Right atrium auricular region (tissue), 2 donors: Measurements from ENCODE around the gene KRTAP16-1. TPM values are rescaled to one million over a fixed set of nuclear protein-coding genes. Genes with fewer than 3 reads are reported as not detected.

Experiments used
- DNase-seq: peaks from one replicate; pipeline ENCODE4 v3.0.0-alpha.2; 2019; ENCODE audit warnings: low spot score
- H3K27ac ChIP-seq, 2 donors: fragments of 200-600 bp; sonication (generic); 1 replicate in 1 of 2; 2 replicates in 1 of 2; pipeline ENCODE4 v1.5.1; 2016 to 2019
- H3K27me3 ChIP-seq, 2 donors: fragments of 200-600 bp; sonication (generic); one replicate each; pipeline versions ENCODE4 v1.5.1 to v1.6.0; 2017 to 2019
- H3K36me3 ChIP-seq: fragments of 200-600 bp; sonication (generic); one replicate; pipeline ENCODE4 v1.5.1; 2016
- H3K4me1 ChIP-seq, 2 donors: fragments of 200-600 bp; sonication (generic); one replicate each; pipeline versions ENCODE4 v1.5.1 to v1.6.0; 2017 to 2019
- H3K4me3 ChIP-seq, 2 donors: fragments of 200-600 bp; sonication (generic); 1 replicate in 1 of 2; 2 replicates in 1 of 2; pipeline ENCODE4 v1.5.1; 2017 to 2019; ENCODE audit warnings: mild to moderate bottlenecking in 1 of 2, moderate library complexity in 1 of 2
- H3K9me3 ChIP-seq, 2 donors: fragments of 200-600 bp; sonication (generic); one replicate each; pipeline ENCODE4 v1.5.1; 2019
- CTCF ChIP-seq, 2 donors: fragments of 200-600 bp; sonication (generic); IDR thresholded peaks; one replicate each; pipeline ENCODE4 v1.5.1; 2019; ENCODE audit warnings: antibody characterized with exemption in 2 of 2
- total RNA-seq, 2 donors: library from RNA; depleted of rRNA; stranded (reverse); fragments of >200 nt; gene quantifications; one replicate each; pipeline ENCODE4 v1.1.0, GENCODE V29; 2016

KRTAP16-1 gene
- total RNA-seq, 2 donors from 2014 or later: not detected

GRCh38 chr17:41267711-41268110 is 41.4 kb downstream of the KRTAP16-1 start:
- H3K27ac ChIP-seq: no peak overlapping the region
- H3K4me1 ChIP-seq: no peaks in the 10 kb centered on the region
- H3K9me3 ChIP-seq: no peaks in the 10 kb centered on the region
- no peak for TF ChIP-seq CTCF (IDR thresholded peaks at IDR 0.05)
- no peaks in the 10 kb centered on the region for H3K27me3 ChIP-seq
- H3K4me3 ChIP-seq: no peak overlapping the region
- DNase-seq: no peak
- H3K36me3 ChIP-seq: no peaks in the 10 kb centered on the region

- no peaks in the 10 kb centered on the region for H3K4me1 ChIP-seq
- no peaks in the 10 kb centered on the region for H3K36me3 ChIP-seq
- no peaks in the 10 kb centered on the region for H3K9me3 ChIP-seq
- no peak for DNase-seq
- H3K27me3 ChIP-seq: no peaks in the 10 kb centered on the region
- no peak for TF ChIP-seq CTCF (IDR thresholded peaks at IDR 0.05)
- no peak within 1 kb of the TSS for H3K4me3 ChIP-seq
- no peak within 1 kb of the TSS for H3K27ac ChIP-seq
Observed at GRCh38 chr17:41265078-41265477, 44.0 kb downstream of the KRTAP16-1 start, which contains the start of gene KRTAP9-6. Gene KRTAP9-6 (plus strand): TSS chr17:41265378. CDS start chr17:41265378, 0 bp downstream.

- DNase-seq: no peak
- H3K36me3 ChIP-seq: no peaks in the 10 kb centered on the region
- no peak for TF ChIP-seq CTCF (IDR thresholded peaks at IDR 0.05)
Observed at GRCh38 chr17:41264599-41264998, 44.5 kb downstream of the KRTAP16-1 start.

GRCh38 chr17:41263212-41263611 is 45.9 kb downstream of the KRTAP16-1 start:
- no peaks in the 10 kb centered on the region for H3K36me3 ChIP-seq
- DNase-seq: no peak
- no peak for TF ChIP-seq CTCF (IDR thresholded peaks at IDR 0.05)

More at GRCh38 chr17:41264599-41264998, 44.5 kb downstream of the KRTAP16-1 start:
- H3K4me1 ChIP-seq: no peaks in the 10 kb centered on the region
- H3K4me3 ChIP-seq: no peak overlapping the region
- no peaks in the 10 kb centered on the region for H3K9me3 ChIP-seq
- H3K27ac ChIP-seq: no peak overlapping the region
- H3K27me3 ChIP-seq: no peaks in the 10 kb centered on the region

GRCh38 chr17:41258406-41258805 is 50.7 kb downstream of the KRTAP16-1 start:
- no peak for DNase-seq
- Histone ChIP-seq H3K36me3 (no peaks in the 10 kb centered on the region), H3K4me3 (no peak overlapping the region), H3K27me3 (no peaks in the 10 kb centered on the region), H3K9me3 (no peaks in the 10 kb centered on the region), H3K27ac (no peak overlapping the region), H3K4me1 (no peaks in the 10 kb centered on the region)
- no peak for TF ChIP-seq CTCF (IDR thresholded peaks at IDR 0.05)

More at GRCh38 chr17:41263212-41263611, 45.9 kb downstream of the KRTAP16-1 start:
- H3K9me3 ChIP-seq: no peaks in the 10 kb centered on the region
- H3K4me1 ChIP-seq: no peaks in the 10 kb centered on the region
- H3K27me3 ChIP-seq: no peaks in the 10 kb centered on the region
- H3K27ac ChIP-seq: no peak overlapping the region
- H3K4me3 ChIP-seq: no peak overlapping the region

Other genes with a start within 250 kb of the KRTAP16-1 start
- gene KRTAP2-3, start 249.2 kb downstream of the KRTAP16-1 start, total RNA-seq: not detected
- gene KRTAP2-4, start 243.4 kb downstream of the KRTAP16-1 start, total RNA-seq: not detected
- not detected for gene KRTAP4-7, start 225.2 kb downstream of the KRTAP16-1 start, total RNA-seq
- not detected for gene KRTAP4-8, start 211.2 kb downstream of the KRTAP16-1 start, total RNA-seq
- gene KRTAP4-16, start 207.1 kb downstream of the KRTAP16-1 start, total RNA-seq: not detected
- not detected for gene KRTAP4-9, start 203.9 kb downstream of the KRTAP16-1 start, total RNA-seq
- not detected for gene KRTAP4-11, start 190.9 kb downstream of the KRTAP16-1 start, total RNA-seq
- gene KRTAP4-12, start 185.1 kb downstream of the KRTAP16-1 start, total RNA-seq: not detected
- gene KRTAP4-6, start 168.8 kb downstream of the KRTAP16-1 start, total RNA-seq: not detected
- not detected for gene KRTAP4-5, start 159.5 kb downstream of the KRTAP16-1 start, total RNA-seq
- gene KRTAP4-4, start 148.6 kb downstream of the KRTAP16-1 start, total RNA-seq: not detected
- not detected for gene KRTAP4-3, start 141.1 kb downstream of the KRTAP16-1 start, total RNA-seq
- not detected for gene KRTAP4-2, start 131.1 kb downstream of the KRTAP16-1 start, total RNA-seq
- not detected for gene KRTAP4-1, start 124.4 kb downstream of the KRTAP16-1 start, total RNA-seq
- gene KRTAP9-1, start 119.4 kb downstream of the KRTAP16-1 start, total RNA-seq: not detected
- gene KRTAP9-2, start 82.7 kb downstream of the KRTAP16-1 start, total RNA-seq: not detected
- not detected for gene KRTAP9-3, start 76.9 kb downstream of the KRTAP16-1 start, total RNA-seq
- not detected for gene KRTAP9-8, start 71.3 kb downstream of the KRTAP16-1 start, total RNA-seq
- gene KRTAP9-4, start 59.6 kb downstream of the KRTAP16-1 start, total RNA-seq: not detected
- gene KRTAP9-9, start 53.9 kb downstream of the KRTAP16-1 start, total RNA-seq: not detected
- not detected for gene KRTAP9-6, start 43.9 kb downstream of the KRTAP16-1 start, total RNA-seq
- gene KRTAP9-7, start 33.6 kb downstream of the KRTAP16-1 start, total RNA-seq: not detected
- gene KRTAP29-1, start 6.5 kb downstream of the KRTAP16-1 start, total RNA-seq: not detected
- gene KRTAP17-1, start 6.4 kb upstream of the KRTAP16-1 start, total RNA-seq: not detected
- gene KRT33A, start 41.5 kb upstream of the KRTAP16-1 start, total RNA-seq: not detected
- not detected for gene KRT33B, start 60.5 kb upstream of the KRTAP16-1 start, total RNA-seq
- not detected for gene KRT34, start 73.0 kb upstream of the KRTAP16-1 start, total RNA-seq
- gene KRT31, start 88.3 kb upstream of the KRTAP16-1 start, total RNA-seq: not detected
- gene KRT37, start 115.3 kb upstream of the KRTAP16-1 start, total RNA-seq: not detected
- gene KRT38, start 131.7 kb upstream of the KRTAP16-1 start, total RNA-seq: not detected
- not detected for gene KRT32, start 158.1 kb upstream of the KRTAP16-1 start, total RNA-seq
- not detected for gene KRT35, start 171.8 kb upstream of the KRTAP16-1 start, total RNA-seq
- gene KRT36, start 180.6 kb upstream of the KRTAP16-1 start, total RNA-seq: not detected
- not detected for gene KRT13, start 196.3 kb upstream of the KRTAP16-1 start, total RNA-seq
- gene KRT15, start 209.6 kb upstream of the KRTAP16-1 start, total RNA-seq: under 1 TPM in 1 of 2 donors, not detected in 1; 0.47 TPM
- gene KRT19, start 219.0 kb upstream of the KRTAP16-1 start, total RNA-seq: 100 to 1,000 TPM in 1 of 2 donors, 10 to 100 TPM in 1; 27.8 to 165 TPM